GM12878 (cell line): Measurements from ENCODE around the gene ANTXR1. TPM values are rescaled to one million over a fixed set of nuclear protein-coding genes. Genes with fewer than 3 reads are reported as not detected.

Experiments used
- ATAC-seq: fragments of 200-7000 bp; cut with Tn5 transposase; 3 replicates; pipeline ENCODE4 v1.9.1; 2020; ENCODE audit warnings: mild to moderate bottlenecking, moderate library complexity
- BruUV-seq: library from RNA; stranded (reverse); fragments of 400-500 nt; replicated peaks from 2 replicates; lab custom pipeline; 2021; lab: Mats Ljungman, UMichigan
- CTCF ChIA-PET: fragments of 300-600 bp; sonication (Branson Sonifier 250); formaldehyde crosslinking; extraction: SDS; loops from one replicate; lab custom pipeline; 2021; ENCODE audit warnings: inconsistent platforms; lab: Yijun Ruan, JAX
- POLR2A ChIA-PET: fragments of 350-600 bp; formaldehyde crosslinking; extraction: SDS; loops from one replicate; lab custom pipeline; 2021; ENCODE audit warnings: inconsistent platforms; lab: Charles Lee
- RAD21 ChIA-PET: fragments of 300-600 bp; sonication (Branson Sonifier 250); formaldehyde crosslinking; loops from one replicate; lab custom pipeline; 2023; ENCODE audit warnings: antibody characterized with exemption; ENCODE audit not compliant: unreplicated experiment; lab: Charles Lee
- SMC1A ChIA-PET: fragments of 300-600 bp; sonication (Branson Sonifier 250); formaldehyde crosslinking; loops from one replicate; lab custom pipeline; 2023; ENCODE audit not compliant: unreplicated experiment, uncharacterized antibody; lab: Charles Lee
- DNase-seq: peaks from one replicate; pipeline ENCODE4 v3.0.0-alpha.2; 2011; ENCODE audit warnings: low read depth, low spot score
- FAIRE-seq: peaks from 3 replicates; lab custom pipeline; 2011; peaks lifted over from hg19 to GRCh38; lab: Jason Lieb, UNC
- H2AFZ ChIP-seq: 2 replicates; pipeline ENCODE4 v1.6.0; 2011; ENCODE audit warnings: low read depth, low read length, control low read depth; ENCODE audit not compliant: control insufficient read depth
- H3K27ac ChIP-seq: 2 replicates; pipeline ENCODE4 v1.5.1; 2011; ENCODE audit warnings: control low read depth; ENCODE audit not compliant: control insufficient read depth, insufficient read depth
- H3K27me3 ChIP-seq, 2 experiments: replicated peaks in 1 of 2; 2 replicates each; pipeline versions ENCODE4 v1.6.0 to v1.6.1; 2011; ENCODE audit warnings: low read length in 1 of 2; ENCODE audit not compliant: control insufficient read depth in 2 of 2, insufficient read depth in 2 of 2
- H3K36me3 ChIP-seq, 2 experiments: 2 replicates each; pipeline ENCODE4 v1.5.1; 2011; ENCODE audit warnings: low read length in 1 of 2; ENCODE audit not compliant: control insufficient read depth in 2 of 2, insufficient read depth in 2 of 2
- H3K4me1 ChIP-seq: 2 replicates; pipeline ENCODE4 v1.6.1; 2011; ENCODE audit warnings: mild to moderate bottlenecking, low read length, moderate library complexity, mixed read lengths; ENCODE audit not compliant: control insufficient read depth, insufficient read depth
- H3K4me2 ChIP-seq: 2 replicates; pipeline ENCODE4 v1.6.0; 2011; ENCODE audit warnings: control low read depth; ENCODE audit not compliant: control insufficient read depth, insufficient read depth
- H3K4me3 ChIP-seq: fragments of 200-600 bp; sonication (generic); 2 replicates; pipeline ENCODE4 v1.5.1; 2016
- H3K79me2 ChIP-seq: 2 replicates; pipeline ENCODE4 v1.6.0; 2011; ENCODE audit warnings: low read length; ENCODE audit not compliant: control insufficient read depth, insufficient read depth
- H3K9ac ChIP-seq: 2 replicates; pipeline ENCODE4 v1.8.0; 2011; ENCODE audit warnings: low read length, control low read depth, mixed read lengths; ENCODE audit not compliant: control insufficient read depth, insufficient read depth
- H3K9me3 ChIP-seq: replicated peaks from 3 replicates; pipeline ENCODE4 v1.5.1; 2011; ENCODE audit warnings: mild to moderate bottlenecking, low read length; ENCODE audit not compliant: control insufficient read depth, insufficient read depth
- H4K20me1 ChIP-seq: 2 replicates; pipeline ENCODE4 v1.6.0; 2011; ENCODE audit not compliant: control insufficient read depth, insufficient read depth
- ATF2 ChIP-seq: IDR thresholded peaks from 2 replicates; pipeline ENCODE4 v1.6.1; 2012; ENCODE audit warnings: low read length, inconsistent platforms
- CBX3 ChIP-seq: fragments of 200-600 bp; sonication (generic); IDR thresholded peaks from 2 replicates; pipeline ENCODE4 v1.6.1; 2016; ENCODE audit warnings: low read depth, borderline replicate concordance
- ESRRA ChIP-seq: IDR thresholded peaks from 2 replicates; pipeline ENCODE4 v1.6.1; 2012; ENCODE audit warnings: mild to moderate bottlenecking, low read length, improper control_type of control experiment
- GABPA ChIP-seq: IDR thresholded peaks from 2 replicates; pipeline ENCODE4 v1.6.1; 2014; ENCODE audit warnings: antibody characterized with exemption, low read depth, mild to moderate bottlenecking, inconsistent platforms
- HDAC2 ChIP-seq: fragments of 200-600 bp; sonication (generic); IDR thresholded peaks from 2 replicates; pipeline ENCODE4 v1.6.1; 2017
- SREBF1 ChIP-seq: IDR thresholded peaks from 2 replicates; pipeline ENCODE4 v1.6.1; 2012; ENCODE audit warnings: mild to moderate bottlenecking, low read length
- ZBED1 ChIP-seq: IDR thresholded peaks from 2 replicates; pipeline ENCODE4 v1.6.1; 2016; ENCODE audit warnings: borderline replicate concordance
- WGBS: methylation state at CpG from one replicate; pipeline ENCODE4 v1.1.6; 2016; ENCODE audit warnings: low lambda C conversion rate; ENCODE audit not compliant: insufficient replicate concordance, insufficient coverage; ENCODE audit errors: missing lambda C conversion rate; 5-methylcytosine and 5-hydroxymethylcytosine counted together
- in situ Hi-C: fragments of 300-500 bp; cut with MboI; formaldehyde crosslinking; loops from 9 replicates; pipeline ENCODE4 v1.14.3; 2018; ENCODE audit warnings: mixed read lengths
- intact Hi-C: fragments of 100-400 bp; cut with micrococcal nuclease; formaldehyde crosslinking; loops from one replicate; pipeline ENCODE4 v1.14.2; 2022; ENCODE audit not compliant: unreplicated experiment
- polyA plus RNA-seq, 11 experiments: library from polyadenylated mRNA; depleted of rRNA in 4 of 11; unstranded in 6 of 11; stranded (reverse) in 5 of 11; fragments of >200 nt; fragmentation: Nextera tagmentation in 4 of 11; fragmentation: Illumina TruSeq in 1 of 11; extraction: Ambion mirVana in 4 of 11; extraction: Trizol in 1 of 11; gene quantifications; 1 replicate in 1 of 11; 2 replicates in 10 of 11; pipeline versions ENCODE4 v1.2.1 to v1.2.3, GENCODE V29; 2011 to 2016; ENCODE audit warnings: inconsistent platforms in 2 of 11, missing spikeins in 2 of 11, low read depth in 1 of 11
- total RNA-seq, 4 experiments: library from RNA; depleted of rRNA in 3 of 4; stranded (reverse); fragments of >200 nt in 3 of 4; fragmentation: Illumina TruSeq in 1 of 4; extraction: Trizol in 1 of 4; gene quantifications; 2 replicates each; pipeline versions ENCODE4 v1.2.1 to v1.2.3, GENCODE V29; 2013 to 2021
- TF ChIP-seq, protein P1 (sequence below): fragments of 450-650 bp; IDR thresholded peaks from 2 replicates; pipeline ENCODE4 v1.6.1; 2017; ENCODE audit warnings: low read depth, mild to moderate bottlenecking, moderate library complexity
- TF ChIP-seq, protein P2 (sequence below): fragments of 450-650 bp; IDR thresholded peaks from 2 replicates; pipeline ENCODE4 v1.6.1; 2017; ENCODE audit warnings: mild to moderate bottlenecking

The ANTXR1 gene
- total and polyA plus RNA-seq, 10 of the 15 experiments (the other 5 are each of a cell fraction or from before 2014, with no cell fraction given) = 0.09 to 0.26 TPM; not detected in 8

DNA sequence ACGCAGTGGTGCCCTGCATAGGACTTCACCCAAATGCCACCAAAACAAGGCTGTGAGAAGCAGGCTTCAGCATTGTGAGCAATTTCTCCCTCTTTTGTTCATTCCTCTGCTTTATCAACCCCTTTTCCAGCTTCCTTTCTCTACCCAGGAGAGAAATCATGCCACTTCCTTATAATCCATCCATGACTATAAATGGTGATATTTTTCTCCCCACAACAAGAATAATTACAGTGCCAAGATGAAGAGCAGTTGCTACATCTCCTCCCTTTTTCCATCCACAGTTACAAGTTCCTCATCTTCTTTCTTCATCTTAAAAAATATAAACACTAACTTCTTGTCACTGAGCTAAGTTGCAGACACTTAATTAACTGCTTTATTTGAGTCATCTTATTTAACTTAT, 167.2 kb downstream of the ANTXR1 start:
- WGBS = 44% methylated on average over 1 of the region's 1 CpG
- intact Hi-C loops = no loop called here
- Histone ChIP-seq H4K20me1 (no peaks in the 10 kb centered on the region), H3K4me1 (no peaks in the 10 kb centered on the region), H3K4me2 (no peak overlapping the region), H2AFZ (no peak overlapping the region), H3K9ac (no peak overlapping the region), H3K36me3 (no peaks in the 10 kb centered on the region), H3K27ac (no peak overlapping the region), H3K27me3 (0 out of 4 replicates have a peak, but pooled peaks cover 0 to 3% of the 10 kb centered on the region in 2 experiments), H3K79me2 (no peaks in the 10 kb centered on the region), H3K4me3 (no peak overlapping the region), H3K9me3 (no peaks in the 10 kb centered on the region)
- no peak for ATAC-seq
- BruUV-seq = no TSS peak
- ChIA-PET POLR2A (no interaction called here), SMC1A (no interaction called here), RAD21 (no interaction called here), CTCF (no interaction called here)
- FAIRE-seq = no peak
- in situ Hi-C loops = no loop called here
- no peak for DNase-seq
- no peak for TF ChIP-seq CBX3
- no peak for TF ChIP-seq ZBED1
- TF ChIP-seq HDAC2 = no peak
- TF ChIP-seq, protein P1, sequence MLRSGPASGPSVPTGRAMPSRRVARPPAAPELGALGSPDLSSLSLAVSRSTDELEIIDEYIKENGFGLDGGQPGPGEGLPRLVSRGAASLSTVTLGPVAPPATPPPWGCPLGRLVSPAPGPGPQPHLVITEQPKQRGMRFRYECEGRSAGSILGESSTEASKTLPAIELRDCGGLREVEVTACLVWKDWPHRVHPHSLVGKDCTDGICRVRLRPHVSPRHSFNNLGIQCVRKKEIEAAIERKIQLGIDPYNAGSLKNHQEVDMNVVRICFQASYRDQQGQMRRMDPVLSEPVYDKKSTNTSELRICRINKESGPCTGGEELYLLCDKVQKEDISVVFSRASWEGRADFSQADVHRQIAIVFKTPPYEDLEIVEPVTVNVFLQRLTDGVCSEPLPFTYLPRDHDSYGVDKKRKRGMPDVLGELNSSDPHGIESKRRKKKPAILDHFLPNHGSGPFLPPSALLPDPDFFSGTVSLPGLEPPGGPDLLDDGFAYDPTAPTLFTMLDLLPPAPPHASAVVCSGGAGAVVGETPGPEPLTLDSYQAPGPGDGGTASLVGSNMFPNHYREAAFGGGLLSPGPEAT = no peak
- no peak for TF ChIP-seq ESRRA
- TF ChIP-seq, protein P2, sequence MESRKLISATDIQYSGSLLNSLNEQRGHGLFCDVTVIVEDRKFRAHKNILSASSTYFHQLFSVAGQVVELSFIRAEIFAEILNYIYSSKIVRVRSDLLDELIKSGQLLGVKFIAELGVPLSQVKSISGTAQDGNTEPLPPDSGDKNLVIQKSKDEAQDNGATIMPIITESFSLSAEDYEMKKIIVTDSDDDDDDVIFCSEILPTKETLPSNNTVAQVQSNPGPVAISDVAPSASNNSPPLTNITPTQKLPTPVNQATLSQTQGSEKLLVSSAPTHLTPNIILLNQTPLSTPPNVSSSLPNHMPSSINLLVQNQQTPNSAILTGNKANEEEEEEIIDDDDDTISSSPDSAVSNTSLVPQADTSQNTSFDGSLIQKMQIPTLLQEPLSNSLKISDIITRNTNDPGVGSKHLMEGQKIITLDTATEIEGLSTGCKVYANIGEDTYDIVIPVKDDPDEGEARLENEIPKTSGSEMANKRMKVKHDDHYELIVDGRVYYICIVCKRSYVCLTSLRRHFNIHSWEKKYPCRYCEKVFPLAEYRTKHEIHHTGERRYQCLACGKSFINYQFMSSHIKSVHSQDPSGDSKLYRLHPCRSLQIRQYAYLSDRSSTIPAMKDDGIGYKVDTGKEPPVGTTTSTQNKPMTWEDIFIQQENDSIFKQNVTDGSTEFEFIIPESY = no peak
- TF ChIP-seq SREBF1 = no peak
- no peak for TF ChIP-seq GABPA
- TF ChIP-seq ATF2 = no peak
